GM23248 (cell line): ENCODE measurements around the gene CCDC187.

Source experiments
- EZH2 ChIP-seq: fragments of 200-600 bp; sonication (generic); IDR thresholded peaks from 2 replicates; pipeline ENCODE4 v1.6.1; 2018; ENCODE audit warnings: antibody characterized with exemption, mild to moderate bottlenecking; ENCODE audit not compliant: insufficient read depth, poor library complexity, severe bottlenecking
- EZH2phosphoT487 ChIP-seq: fragments of 200-600 bp; sonication (generic); IDR thresholded peaks from 2 replicates; pipeline ENCODE4 v1.6.1; 2018; ENCODE audit warnings: antibody characterized with exemption, moderate library complexity, mild to moderate bottlenecking, low read depth; ENCODE audit not compliant: insufficient read depth

DNA sequence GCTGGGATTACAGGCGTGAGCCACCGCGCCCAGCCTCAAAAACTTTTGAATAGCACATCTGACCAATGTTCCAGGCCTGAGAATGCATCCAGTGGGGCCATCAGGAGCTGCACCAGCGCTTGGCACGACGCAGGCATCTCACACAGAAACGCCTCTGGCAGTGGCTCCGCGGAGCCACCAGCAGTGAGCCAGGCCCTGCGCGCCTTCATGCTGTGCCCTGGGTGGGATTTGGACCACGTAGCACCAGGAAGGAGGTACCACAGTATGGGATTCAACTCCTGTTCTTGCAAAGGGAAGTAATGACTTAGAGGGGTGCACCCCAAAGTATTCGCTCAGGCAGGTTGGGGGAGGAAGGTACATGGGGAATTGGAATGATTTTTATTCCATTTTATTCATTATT lies 3.0 kb downstream of the CCDC187 start:
- no peak for TF ChIP-seq EZH2
- TF ChIP-seq EZH2phosphoT487 = no peak
